ENCODE measurements around the gene PRRG4.

DNA sequence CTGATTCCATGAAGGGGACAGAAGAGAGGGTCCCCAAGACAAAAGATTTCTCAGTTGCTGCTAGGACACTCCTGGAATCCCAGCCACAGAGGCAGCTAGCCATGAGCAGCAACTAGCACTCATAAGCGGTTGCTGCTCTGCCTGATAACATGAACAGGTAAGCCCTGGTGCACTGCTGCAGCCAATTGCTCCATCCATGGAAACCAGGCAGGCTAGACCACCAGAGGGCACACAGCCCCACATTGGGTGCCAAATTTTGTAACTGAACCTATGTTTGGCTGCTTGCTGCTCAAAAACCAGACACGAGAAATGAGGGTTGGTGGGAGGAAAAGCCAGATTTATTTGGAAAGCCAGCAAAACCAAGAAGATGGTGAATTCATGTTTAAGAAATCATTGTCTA, 40.9 kb downstream of the PRRG4 start:
- TF ChIP-seq, protein P1, sequence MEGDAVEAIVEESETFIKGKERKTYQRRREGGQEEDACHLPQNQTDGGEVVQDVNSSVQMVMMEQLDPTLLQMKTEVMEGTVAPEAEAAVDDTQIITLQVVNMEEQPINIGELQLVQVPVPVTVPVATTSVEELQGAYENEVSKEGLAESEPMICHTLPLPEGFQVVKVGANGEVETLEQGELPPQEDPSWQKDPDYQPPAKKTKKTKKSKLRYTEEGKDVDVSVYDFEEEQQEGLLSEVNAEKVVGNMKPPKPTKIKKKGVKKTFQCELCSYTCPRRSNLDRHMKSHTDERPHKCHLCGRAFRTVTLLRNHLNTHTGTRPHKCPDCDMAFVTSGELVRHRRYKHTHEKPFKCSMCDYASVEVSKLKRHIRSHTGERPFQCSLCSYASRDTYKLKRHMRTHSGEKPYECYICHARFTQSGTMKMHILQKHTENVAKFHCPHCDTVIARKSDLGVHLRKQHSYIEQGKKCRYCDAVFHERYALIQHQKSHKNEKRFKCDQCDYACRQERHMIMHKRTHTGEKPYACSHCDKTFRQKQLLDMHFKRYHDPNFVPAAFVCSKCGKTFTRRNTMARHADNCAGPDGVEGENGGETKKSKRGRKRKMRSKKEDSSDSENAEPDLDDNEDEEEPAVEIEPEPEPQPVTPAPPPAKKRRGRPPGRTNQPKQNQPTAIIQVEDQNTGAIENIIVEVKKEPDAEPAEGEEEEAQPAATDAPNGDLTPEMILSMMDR (conservative IDR thresholded peaks at IDR 0.05 in 1 of 2, IDR thresholded peaks at IDR 0.05 in 1 of 2; ENCODE audit: low read depth in 1 of 2, low read length in 2 of 2): peak; percentile 20 to 29
- TF ChIP-seq EZH2 (IDR thresholded peaks at IDR 0.05; ENCODE audit: low read length, missing control alignments): no peak

All from fibroblast of lung (primary cell).